NCI-H345 treated with DMSO at 0.1 percent for 48 hours (cell line): ENCODE results near the gene RMC1.
"Not testable (repeated sequence)": the region's sequence is repeated elsewhere in the genome, so short reads cannot be mapped to it uniquely, and the experiment has no call there.

Experiments
- DNase-seq: peaks from one replicate; lab custom pipeline; 2025; ENCODE audit not compliant: unreplicated experiment; lab: John Stamatoyannopoulos, UW

RMC1 gene

GRCh38 chr18:23495723-23496440 is 7.4 kb upstream of the RMC1 start:
- no peak for DNase-seq

- DNase-seq, result no peak
Observed at GRCh38 chr18:23498117-23498516, 5.2 kb upstream of the RMC1 start.

- peak; percentile 9 for DNase-seq
Observed at GRCh38 chr18:23498877-23499276, 4.4 kb upstream of the RMC1 start.

GRCh38 chr18:23499291-23499781 is 4.0 kb upstream of the RMC1 start:
- DNase-seq, result no peak

- no peak for DNase-seq
Observed at GRCh38 chr18:23501626-23502025, 1.7 kb upstream of the RMC1 start.

- DNase-seq, result no peak
Observed at GRCh38 chr18:23502516-23503037, 734 bp upstream of the RMC1 start.

GRCh38 chr18:23503963-23504344 is 643 bp downstream of the RMC1 start:
- no peak for DNase-seq

GRCh38 chr18:23504720-23505119 is 1.4 kb downstream of the RMC1 start:
- DNase-seq, result no peak

- no peak for DNase-seq
Observed at GRCh38 chr18:23506393-23506792, 3.1 kb downstream of the RMC1 start.

- DNase-seq, result not testable (repeated sequence)
Observed at GRCh38 chr18:23510923-23511322, 7.6 kb downstream of the RMC1 start.

- not testable (repeated sequence) for DNase-seq
Observed at GRCh38 chr18:23512216-23512615, 8.9 kb downstream of the RMC1 start.

GRCh38 chr18:23512641-23513040 is 9.3 kb downstream of the RMC1 start:
- DNase-seq, result no peak

GRCh38 chr18:23515911-23516546 is 12.7 kb downstream of the RMC1 start:
- peak; percentile 65 for DNase-seq

GRCh38 chr18:23519734-23520133 is 16.4 kb downstream of the RMC1 start:
- DNase-seq, result no peak

- no peak for DNase-seq
Observed at GRCh38 chr18:23521271-23521670, 18.0 kb downstream of the RMC1 start.

- no peak for DNase-seq
Observed at GRCh38 chr18:23521907-23522306, 18.6 kb downstream of the RMC1 start.

- no peak for DNase-seq
Observed at GRCh38 chr18:23523429-23524212, 20.3 kb downstream of the RMC1 start.

- no peak for DNase-seq
Observed at GRCh38 chr18:23524213-23524707, 20.9 kb downstream of the RMC1 start.

- no peak for DNase-seq
Observed at GRCh38 chr18:23526501-23527063, 23.3 kb downstream of the RMC1 start.

GRCh38 chr18:23528580-23529472 is 25.5 kb downstream of the RMC1 start:
- DNase-seq, result no peak
